Measurements from ENCODE around the gene GPR21. TPM values are rescaled to one million over a fixed set of nuclear protein-coding genes. Genes with fewer than 3 reads are reported as not detected.

The GPR21 gene
- total and polyA plus RNA-seq, 8 donors = 0.16 to 0.97 (median 0.55) TPM; not detected in 3

- no peak for TF ChIP-seq CTCF (IDR thresholded peaks at IDR 0.05)
- Histone ChIP-seq H3K9me3 (no peaks in the 10 kb centered on the region), H3K27ac (no peak overlapping the region), H3K4me3 (no peak overlapping the region), H3K27me3 (no peaks in the 10 kb centered on the region), H3K36me3 (no peaks in the 10 kb centered on the region), H3K4me1 (peaks cover 0 to 8% (median 2%) of the 10 kb centered on the region in 3 donors)
- ATAC-seq (no peak), DNase-seq (no peak), FAIRE-seq (no peak)
- 94 to 96% methylated on average over 4 to 5 of the region's 5 CpGs for WGBS, 2 donors
- intact Hi-C loops (cut with DNase I) = no loop called here
Observed at GRCh38 chr9:123043081-123043939, 9.8 kb downstream of the GPR21 start.

- DNase-seq = no peak
- no peak for ATAC-seq
- Histone ChIP-seq H3K27ac (no peak overlapping the region), H3K4me3 (no peak overlapping the region), H3K9me3 (no peaks in the 10 kb centered on the region), H3K4me1 (peaks cover 0 to 20% (median 9%) of the 10 kb centered on the region in 3 donors), H3K27me3 (no peaks in the 10 kb centered on the region), H3K36me3 (no peaks in the 10 kb centered on the region)
- no peak for FAIRE-seq
- 88 to 92% methylated on average over 4 of the region's 4 CpGs for WGBS, 2 donors
- intact Hi-C loops (cut with DNase I) = no loop called here
- TF ChIP-seq CTCF (IDR thresholded peaks at IDR 0.05) = no peak
Observed at GRCh38 chr9:123044586-123044985, 11.1 kb downstream of the GPR21 start.

- 67 to 74% methylated on average over 3 of the region's 3 CpGs for WGBS, 2 donors
- Histone ChIP-seq H3K4me1 (peaks cover 0 to 26% (median 17%) of the 10 kb centered on the region in 3 donors), H3K27me3 (no peaks in the 10 kb centered on the region), H3K27ac (no peak overlapping the region), H3K36me3 (no peaks in the 10 kb centered on the region), H3K9me3 (no peaks in the 10 kb centered on the region), H3K4me3 (no peak overlapping the region)
- no peak for TF ChIP-seq CTCF (IDR thresholded peaks at IDR 0.05)
- DNase-seq (no peak), ATAC-seq (no peak), FAIRE-seq (no peak)
- intact Hi-C loops (cut with DNase I) = no loop called here
Observed at GRCh38 chr9:123046406-123047195, 13.1 kb downstream of the GPR21 start.

GRCh38 chr9:123048748-123049147 lies 15.3 kb downstream of the GPR21 start:
- intact Hi-C loops (cut with DNase I) = no loop called here
- no peak overlapping the region for H3K4me3 ChIP-seq
- FAIRE-seq = peak; percentile 89
- H3K27me3 ChIP-seq = no peaks in the 10 kb centered on the region
- no peaks in the 10 kb centered on the region for H3K36me3 ChIP-seq
- no peaks in the 10 kb centered on the region for H3K9me3 ChIP-seq
- ATAC-seq = peak in 2 of 4 donors; percentile 24 to 31
- H3K27ac ChIP-seq = no peak overlapping the region
- no peak for TF ChIP-seq CTCF (IDR thresholded peaks at IDR 0.05)
- DNase-seq = no peak
- 20 to 24% methylated on average over 2 of the region's 2 CpGs for WGBS, 2 donors
- H3K4me1 ChIP-seq = peaks cover 0 to 26% (median 17%) of the 10 kb centered on the region in 3 donors

Data from pancreas (tissue), 10 donors.